H9 (cell line): ENCODE data around the gene ST6GAL1. TPM values are rescaled to one million over a fixed set of nuclear protein-coding genes. Genes with fewer than 3 reads are reported as not detected.

Experiments
- DNase-seq: peaks from one replicate; pipeline ENCODE4 v3.0.0-alpha.2; 2017
- H2AFZ ChIP-seq: one replicate; pipeline ENCODE4 v1.6.1; 2013; ENCODE audit warnings: mild to moderate bottlenecking, low read length, control low read depth, moderate library complexity
- H2AK5ac ChIP-seq: 2 replicates; pipeline ENCODE4 v1.6.1; 2013; ENCODE audit warnings: low read length, control low read depth, mixed read lengths; ENCODE audit not compliant: insufficient read length
- H2BK120ac ChIP-seq: one replicate; pipeline ENCODE4 v1.6.1; 2013; ENCODE audit warnings: low read depth, mild to moderate bottlenecking, low read length, control low read depth, inconsistent platforms; ENCODE audit not compliant: poor library complexity, severe bottlenecking
- H2BK12ac ChIP-seq: 2 replicates; pipeline ENCODE4 v1.6.1; 2013; ENCODE audit warnings: low read length, control low read depth, mixed read lengths, low read depth; ENCODE audit not compliant: insufficient read length
- H2BK15ac ChIP-seq: 2 replicates; pipeline ENCODE4 v1.6.1; 2013; ENCODE audit warnings: low read depth, low read length, control low read depth
- H2BK20ac ChIP-seq: one replicate; pipeline ENCODE4 v1.6.1; 2013; ENCODE audit warnings: low read depth, mild to moderate bottlenecking, low read length, control low read depth, inconsistent platforms; ENCODE audit not compliant: poor library complexity, severe bottlenecking
- H2BK5ac ChIP-seq: 2 replicates; pipeline ENCODE4 v1.6.1; 2013; ENCODE audit warnings: low read length, control low read depth, mixed read lengths; ENCODE audit not compliant: insufficient read length
- H3K14ac ChIP-seq: 2 replicates; pipeline ENCODE4 v1.6.1; 2013; ENCODE audit warnings: low read length, control low read depth; ENCODE audit not compliant: insufficient read depth
- H3K18ac ChIP-seq: 2 replicates; pipeline ENCODE4 v1.6.1; 2013; ENCODE audit warnings: low read depth, mild to moderate bottlenecking, mixed read lengths, low read length, control low read depth; ENCODE audit not compliant: insufficient read length
- H3K23ac ChIP-seq: 2 replicates; pipeline ENCODE4 v1.6.1; 2013; ENCODE audit warnings: low read length, control low read depth, mixed read lengths, low read depth; ENCODE audit not compliant: insufficient read length
- H3K23me2 ChIP-seq: 2 replicates; pipeline ENCODE4 v1.6.1; 2013; ENCODE audit warnings: low read depth, mild to moderate bottlenecking, mixed read lengths, low read length, control low read depth; ENCODE audit not compliant: insufficient read length, poor library complexity, severe bottlenecking
- H3K27ac ChIP-seq: 2 replicates; pipeline ENCODE4 v1.5.1; 2013; ENCODE audit warnings: low read length, control low read depth, mixed read lengths, low read depth; ENCODE audit not compliant: insufficient read length
- H3K27me3 ChIP-seq: 2 replicates; pipeline ENCODE4 v1.6.1; 2013; ENCODE audit warnings: low read length, control low read depth, inconsistent platforms; ENCODE audit not compliant: insufficient read depth
- H3K4ac ChIP-seq: 2 replicates; pipeline ENCODE4 v1.6.1; 2013; ENCODE audit warnings: low read depth, mild to moderate bottlenecking, control low read depth, inconsistent platforms, low read length, moderate library complexity
- H3K4me1 ChIP-seq: 2 replicates; pipeline ENCODE4 v1.6.1; 2013; ENCODE audit warnings: low read length, control low read depth, inconsistent platforms; ENCODE audit not compliant: insufficient read depth
- H3K4me2 ChIP-seq: 2 replicates; pipeline ENCODE4 v1.6.1; 2013; ENCODE audit warnings: low read length, control low read depth, mixed read lengths; ENCODE audit not compliant: insufficient read length, insufficient read depth
- H3K56ac ChIP-seq: 2 replicates; pipeline ENCODE4 v1.6.1; 2013; ENCODE audit warnings: low read depth, mild to moderate bottlenecking, mixed read lengths, low read length, control low read depth; ENCODE audit not compliant: insufficient read length
- H3K79me1 ChIP-seq: 2 replicates; pipeline ENCODE4 v1.6.1; 2013; ENCODE audit warnings: low read depth, mild to moderate bottlenecking, moderate library complexity, low read length, control low read depth, inconsistent platforms; ENCODE audit not compliant: insufficient read depth, poor library complexity, severe bottlenecking
- H3K79me2 ChIP-seq: 2 replicates; pipeline ENCODE4 v1.6.1; 2013; ENCODE audit warnings: low read length, control low read depth, inconsistent platforms; ENCODE audit not compliant: insufficient read depth
- H3K9ac ChIP-seq: 2 replicates; pipeline ENCODE4 v1.6.1; 2013; ENCODE audit warnings: low read length, control low read depth, mixed read lengths; ENCODE audit not compliant: insufficient read length; ENCODE audit errors: extremely low read depth
- H3K9me3 ChIP-seq: one replicate; pipeline ENCODE4 v1.6.1; 2013; ENCODE audit warnings: low read depth, low read length, inconsistent platforms; ENCODE audit not compliant: control insufficient read depth
- H3T11ph ChIP-seq: one replicate; pipeline ENCODE4 v1.6.1; 2013; ENCODE audit warnings: mild to moderate bottlenecking, low read length, control low read depth, inconsistent platforms
- H4K20me1 ChIP-seq: one replicate; pipeline ENCODE4 v1.6.1; 2013; ENCODE audit not compliant: control insufficient read depth, insufficient read length, insufficient read depth
- H4K5ac ChIP-seq: 2 replicates; pipeline ENCODE4 v1.6.1; 2013; ENCODE audit warnings: low read depth, mild to moderate bottlenecking, mixed read lengths, low read length, control low read depth; ENCODE audit not compliant: insufficient read length
- H4K8ac ChIP-seq: replicated peaks from 2 replicates; pipeline ENCODE4 v1.6.1; 2013; ENCODE audit warnings: low read length, control low read depth, mixed read lengths, low read depth; ENCODE audit not compliant: insufficient read length
- H4K91ac ChIP-seq: 2 replicates; pipeline ENCODE4 v1.6.1; 2013; ENCODE audit warnings: low read depth, mild to moderate bottlenecking, moderate library complexity, mixed read lengths, low read length, control low read depth; ENCODE audit not compliant: insufficient read length
- H3K27ac Mint-ChIP-seq, 3 experiments: 2 replicates in 2 of 3; 3 replicates in 1 of 3; pipeline ENCODE4 v1.8.0; 2020 to 2021; ENCODE audit warnings: mixed read lengths in 3 of 3, mild to moderate bottlenecking in 1 of 3, moderate library complexity in 1 of 3
- H3K27me3 Mint-ChIP-seq: 2 replicates; pipeline ENCODE4 v1.8.0; 2021; ENCODE audit warnings: low read depth, mild to moderate bottlenecking, moderate library complexity, mixed read lengths
- H3K36me3 Mint-ChIP-seq, 3 experiments: 2 replicates in 2 of 3; 3 replicates in 1 of 3; pipeline ENCODE4 v1.8.0; 2020 to 2021; ENCODE audit warnings: low read depth in 3 of 3, mixed read lengths in 3 of 3; ENCODE audit not compliant: insufficient read depth in 1 of 3
- H3K4me1 Mint-ChIP-seq, 2 experiments: 2 replicates each; pipeline ENCODE4 v1.8.0; 2020; ENCODE audit warnings: mixed read lengths in 2 of 2
- H3K4me3 Mint-ChIP-seq, 2 experiments: 2 replicates in 1 of 2; 3 replicates in 1 of 2; pipeline ENCODE4 v1.8.0; 2020 to 2021; ENCODE audit warnings: mild to moderate bottlenecking in 2 of 2, mixed read lengths in 2 of 2, moderate library complexity in 1 of 2
- H3K9me3 Mint-ChIP-seq, 2 experiments: 2 replicates in 1 of 2; 3 replicates in 1 of 2; pipeline ENCODE4 v1.8.0; 2020; ENCODE audit warnings: mild to moderate bottlenecking in 2 of 2, mixed read lengths in 2 of 2, moderate library complexity in 1 of 2
- CTCF ChIP-seq: fragments of 200-600 bp; sonication (generic); conservative IDR thresholded peaks from 3 replicates; pipeline ENCODE4 v1.8.0; 2021; ENCODE audit warnings: antibody characterized with exemption, mild to moderate bottlenecking
- WGBS: extraction: QIAGEN DNeasy Blood & Tissue Kit; methylation state at CpG from one replicate; pipeline ENCODE4 v1.1.7; 2013; ENCODE audit warnings: missing lambda C conversion rate, low lambda C conversion rate, mixed read lengths; ENCODE audit not compliant: insufficient read length; ENCODE audit errors: extremely low coverage; 5-methylcytosine and 5-hydroxymethylcytosine counted together
- total RNA-seq: library from RNA; stranded (reverse); gene quantifications from 2 replicates; pipeline ENCODE4 v1.2.1, GENCODE V29; 2021

Gene ST6GAL1
- total RNA-seq, 1 experiment from 2014 or later = 139 TPM

DNA sequence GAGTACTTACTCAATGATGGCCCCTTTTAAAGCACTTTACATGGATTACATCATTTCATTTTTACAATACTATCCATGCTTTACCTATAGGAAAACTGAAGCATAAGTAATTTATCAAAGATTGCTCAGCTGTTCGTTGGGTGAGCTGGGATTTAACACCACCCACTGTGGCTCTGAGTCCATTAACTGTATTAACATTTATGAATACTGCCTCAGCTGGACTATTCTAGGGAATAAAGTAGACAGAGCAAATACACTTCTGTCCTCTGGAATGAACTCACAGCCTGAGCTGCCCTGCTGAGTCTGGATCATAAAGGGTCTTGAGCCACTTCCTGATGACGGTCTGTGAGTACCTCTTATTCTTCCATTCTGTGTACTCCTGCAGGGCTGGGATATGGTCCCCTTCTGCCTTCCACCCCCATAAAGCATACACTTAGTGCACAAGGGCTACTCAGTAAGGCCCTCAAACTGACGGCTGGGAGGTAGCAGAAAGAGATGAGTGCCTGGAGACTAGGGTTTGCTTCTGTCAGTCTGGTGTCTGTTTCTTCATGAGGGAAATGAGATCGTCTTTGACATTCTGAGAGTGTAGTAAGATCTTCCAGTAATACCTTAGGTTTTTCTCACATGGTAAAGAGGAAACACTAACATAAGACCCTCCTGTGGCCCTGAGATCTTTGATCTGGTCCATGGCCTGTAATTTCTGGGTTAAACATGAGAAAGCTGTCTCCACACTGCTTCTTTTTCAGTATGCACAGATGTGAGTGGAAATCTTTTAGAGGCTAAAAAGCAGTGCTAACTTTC is 12.6 kb upstream of the ST6GAL1 start:
- Mint-ChIP-seq H3K36me3 (no peaks in the 10 kb centered on the region), H3K4me3 (no peak overlapping the region), H3K27me3 (peaks cover 2% of the 10 kb centered on the region), H3K4me1 (peaks cover 0 to 13% of the 10 kb centered on the region in 2 experiments; a peak in 2 of 4 replicates), H3K27ac (no peak overlapping the region), H3K9me3 (no peaks in the 10 kb centered on the region)
- H3K23ac ChIP-seq = no peak overlapping the region
- H3K9ac ChIP-seq = no peak overlapping the region
- no peaks in the 10 kb centered on the region for H4K20me1 ChIP-seq
- H2BK15ac ChIP-seq = no peak overlapping the region
- H3K4ac ChIP-seq = no peak overlapping the region
- H3K9me3 ChIP-seq = no peaks in the 10 kb centered on the region
- no peak for DNase-seq
- no peaks in the 10 kb centered on the region for H3K23me2 ChIP-seq
- no peak for TF ChIP-seq CTCF
- H3K18ac ChIP-seq = no peak overlapping the region
- no peaks in the 10 kb centered on the region for H3K79me2 ChIP-seq
- no peak overlapping the region for H2BK5ac ChIP-seq
- H2BK120ac ChIP-seq = no peak overlapping the region
- H3K4me1 ChIP-seq = no peaks in the 10 kb centered on the region
- no CpG with 5 or more reads among the region's 4 CpGs for WGBS
- no peak overlapping the region for H2AK5ac ChIP-seq
- H3K4me2 ChIP-seq = no peak overlapping the region
- H3K56ac ChIP-seq = no peak overlapping the region
- H4K8ac ChIP-seq = no peak overlapping the region
- no peak overlapping the region for H3K27ac ChIP-seq
- no peak overlapping the region for H3T11ph ChIP-seq
- no peaks in the 10 kb centered on the region for H3K79me1 ChIP-seq
- no peak overlapping the region for H2BK20ac ChIP-seq
- H4K5ac ChIP-seq = no peak overlapping the region
- no peak overlapping the region for H2AFZ ChIP-seq
- no peaks in the 10 kb centered on the region for H3K27me3 ChIP-seq
- H2BK12ac ChIP-seq = no peak overlapping the region
- H4K91ac ChIP-seq = no peak overlapping the region
- no peak overlapping the region for H3K14ac ChIP-seq
